HG03354 (cell line): ENCODE data around the gene PRSS33.

Experiments
- ATAC-seq: cut with Tn5 transposase; IDR thresholded peaks from one replicate; pipeline ENCODE4 v1.9.1; 2021; ENCODE audit warnings: mild to moderate bottlenecking; ENCODE audit not compliant: unreplicated experiment, poor library complexity, severe bottlenecking

The PRSS33 gene

GRCh38 chr16:2804728-2805127 lies 17.4 kb upstream of the PRSS33 start:
- no peak for ATAC-seq

- ATAC-seq = no peak
Measured at GRCh38 chr16:2803545-2804195, 16.3 kb upstream of the PRSS33 start.

GRCh38 chr16:2799859-2800226 lies 12.5 kb upstream of the PRSS33 start:
- ATAC-seq = no peak

GRCh38 chr16:2799205-2799858 lies 12.0 kb upstream of the PRSS33 start:
- ATAC-seq = no peak

GRCh38 chr16:2798723-2799204 lies 11.4 kb upstream of the PRSS33 start:
- no peak for ATAC-seq

GRCh38 chr16:2795395-2796143 lies 8.2 kb upstream of the PRSS33 start:
- ATAC-seq = no peak

GRCh38 chr16:2792940-2793339 lies 5.6 kb upstream of the PRSS33 start:
- ATAC-seq = no peak

GRCh38 chr16:2791174-2791573 lies 3.8 kb upstream of the PRSS33 start:
- ATAC-seq = no peak

GRCh38 chr16:2790631-2791030 lies 3.3 kb upstream of the PRSS33 start:
- ATAC-seq = no peak

- ATAC-seq = no peak
Measured at GRCh38 chr16:2787961-2788360, 601 bp upstream of the PRSS33 start.

- no peak for ATAC-seq
Measured at GRCh38 chr16:2786826-2787151, 571 bp downstream of the PRSS33 start.

- no peak for ATAC-seq
Measured at GRCh38 chr16:2786061-2786825, 1.1 kb downstream of the PRSS33 start.

- ATAC-seq = no peak
Measured at GRCh38 chr16:2785101-2785991, 2.0 kb downstream of the PRSS33 start.

GRCh38 chr16:2784358-2785100 lies 2.8 kb downstream of the PRSS33 start:
- ATAC-seq = no peak

GRCh38 chr16:2783581-2784357 lies 3.6 kb downstream of the PRSS33 start:
- ATAC-seq = no peak

- no peak for ATAC-seq
Measured at GRCh38 chr16:2782583-2783351, 4.6 kb downstream of the PRSS33 start.
